ENCODE results near the gene CHPT1. TPM values are rescaled to one million over a fixed set of nuclear protein-coding genes. Genes with fewer than 3 reads are reported as not detected.

CHPT1 gene
- total and polyA plus RNA-seq, 9 of the 15 experiments (the other 6 are each of a cell fraction or from before 2014, with no cell fraction given): 15.3 to 210 (median 91.9) TPM

- TF ChIP-seq MIER1 (IDR thresholded peaks at IDR 0.05; ENCODE audit: low read depth): no peak
- TF ChIP-seq U2AF1 (optimal IDR thresholded peaks at IDR 0.05; ENCODE audit: low read depth, low read length): no peak
- no peak for TF ChIP-seq ZNF77 (CRISPR knock-in tag; IDR thresholded peaks at IDR 0.05)
- TF ChIP-seq MCM7 (IDR thresholded peaks at IDR 0.05): no peak
- TF ChIP-seq ZNF76 (CRISPR knock-in tag; IDR thresholded peaks at IDR 0.05; ENCODE audit: borderline replicate concordance): no peak
- TF ChIP-seq ZNF347 (CRISPR knock-in tag; IDR thresholded peaks at IDR 0.05; ENCODE audit: low read depth): no peak
- TF ChIP-seq SMAD1 (IDR thresholded peaks at IDR 0.05; ENCODE audit: low read depth, low read length, partially characterized antibody): no peak
- no peak; the same call in 1 of the 2 replicates for TF ChIP-seq SMARCE1 (IDR thresholded peaks at IDR 0.05)
- no peak for TF ChIP-seq ZNF12 (CRISPR knock-in tag; IDR thresholded peaks at IDR 0.05)
- no peak for TF ChIP-seq MCM2 (IDR thresholded peaks at IDR 0.05; ENCODE audit: low read depth)
- TF ChIP-seq NR2C1 (IDR thresholded peaks at IDR 0.05): no peak
- TF ChIP-seq NR2C1 (tag; IDR thresholded peaks at IDR 0.05): no peak
- no peak for TF ChIP-seq MTF1 (CRISPR knock-in tag; IDR thresholded peaks at IDR 0.05; ENCODE audit: borderline replicate concordance)
- no peak for TF ChIP-seq RCOR1 (IDR thresholded peaks at IDR 0.05; ENCODE audit: borderline replicate concordance in 1 of 2, low read depth in 2 of 2, low read length in 2 of 2)
- TF ChIP-seq PTBP1 (IDR thresholded peaks at IDR 0.05; ENCODE audit: low read depth, low read length): no peak
- no peak for TF ChIP-seq SETDB1 (IDR thresholded peaks at IDR 0.05; ENCODE audit: low read length)
- TF ChIP-seq GATAD2A (IDR thresholded peaks at IDR 0.05): no peak
- TF ChIP-seq CUX1 (CRISPR knock-in tag; IDR thresholded peaks at IDR 0.05): no peak
- no peak for TF ChIP-seq RBM14 (IDR thresholded peaks at IDR 0.05; ENCODE audit: borderline replicate concordance, insufficient read depth, low read depth, low read length)
- no peak for TF ChIP-seq JUNB (CRISPR knock-in tag; conservative IDR thresholded peaks at IDR 0.05)
These were observed 725 bp downstream of the CHPT1 start (continued) for GRCh38 chr12:101697930-101698799.

Measured in K562 (cell line).